Left ventricle myocardium inferior (tissue), 1 donor: ENCODE measurements around the gene KIF1C. TPM values are rescaled to one million over a fixed set of nuclear protein-coding genes. Genes with fewer than 3 reads are reported as not detected.

ENCODE experiments used
- DNase-seq: peaks from one replicate; pipeline ENCODE4 v3.0.0-alpha.2; 2020
- H3K27ac ChIP-seq: fragments of 200-600 bp; replicated peaks from 2 replicates; pipeline ENCODE4 v1.8.0; 2021
- H3K27me3 ChIP-seq: fragments of 200-600 bp; 2 replicates; pipeline ENCODE4 v1.8.0; 2021; ENCODE audit warnings: low read depth
- H3K36me3 ChIP-seq: fragments of 200-600 bp; 2 replicates; pipeline ENCODE4 v1.8.0; 2021
- H3K4me1 ChIP-seq: fragments of 200-600 bp; 2 replicates; pipeline ENCODE4 v1.8.0; 2021
- H3K4me3 ChIP-seq: fragments of 200-600 bp; 2 replicates; pipeline ENCODE4 v1.8.0; 2021; ENCODE audit warnings: mild to moderate bottlenecking, moderate library complexity
- H3K9me3 ChIP-seq: fragments of 200-600 bp; replicated peaks from 2 replicates; pipeline ENCODE4 v1.8.0; 2021
- intact Hi-C: fragments of 100-400 bp; cut with micrococcal nuclease; formaldehyde crosslinking; loops from one replicate; pipeline ENCODE4 v1.11.0; 2022
- total RNA-seq: library from RNA; stranded (reverse); fragmentation: NEBNext Ultra II Directional; extraction: Animal tissue kit (Norgen Biotek cat#: 25700); gene quantifications from one replicate; pipeline ENCODE4 v1.2.1, GENCODE V29; 2021
- TF ChIP-seq, protein P1 (sequence below): fragments of 200-600 bp; IDR thresholded peaks from 2 replicates; pipeline ENCODE4 v1.8.0; 2021; ENCODE audit warnings: antibody characterized with exemption, mild to moderate bottlenecking, borderline replicate concordance
- donor health status: DM: no; HTN: yes; CAD: no; lungs with severe emphysema.

The KIF1C gene
- total RNA-seq, 1 donor from 2014 or later: 686 TPM

DNA sequence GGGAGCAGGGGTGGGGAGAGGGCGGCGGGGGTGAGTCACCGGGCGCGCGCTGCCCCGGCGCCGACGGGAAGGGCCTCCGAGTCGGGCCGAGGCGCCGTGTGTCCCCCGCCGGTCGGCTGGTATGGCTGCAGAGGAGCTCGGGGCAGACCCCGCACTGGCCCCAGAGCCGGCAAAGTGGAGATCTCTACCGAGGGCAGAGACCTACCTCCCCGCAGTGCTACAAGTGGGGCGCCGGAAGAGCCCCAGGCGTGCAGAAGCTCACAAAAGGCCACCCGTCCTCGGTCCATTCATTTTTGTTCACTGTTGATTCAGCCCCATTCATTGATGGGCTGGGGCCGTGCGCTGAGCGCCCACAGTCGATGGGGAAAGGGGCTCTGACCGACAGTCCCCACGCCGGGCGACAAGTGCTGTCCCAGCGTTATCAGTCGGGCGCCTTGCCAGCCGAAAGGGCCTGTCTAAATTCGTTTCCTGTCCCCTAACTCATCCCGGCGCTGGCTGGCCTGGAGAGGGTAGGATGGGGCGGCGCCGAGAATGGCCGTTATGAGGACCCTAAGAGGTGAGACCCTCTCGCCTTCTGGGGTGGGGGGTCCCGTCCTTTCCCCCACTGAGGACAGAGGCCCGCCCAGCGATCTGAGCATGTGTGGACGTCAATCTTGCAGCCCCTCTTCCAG is 47.5 kb upstream of the KIF1C start:
- intact Hi-C loops: no loop called here
- TF ChIP-seq, protein P1, sequence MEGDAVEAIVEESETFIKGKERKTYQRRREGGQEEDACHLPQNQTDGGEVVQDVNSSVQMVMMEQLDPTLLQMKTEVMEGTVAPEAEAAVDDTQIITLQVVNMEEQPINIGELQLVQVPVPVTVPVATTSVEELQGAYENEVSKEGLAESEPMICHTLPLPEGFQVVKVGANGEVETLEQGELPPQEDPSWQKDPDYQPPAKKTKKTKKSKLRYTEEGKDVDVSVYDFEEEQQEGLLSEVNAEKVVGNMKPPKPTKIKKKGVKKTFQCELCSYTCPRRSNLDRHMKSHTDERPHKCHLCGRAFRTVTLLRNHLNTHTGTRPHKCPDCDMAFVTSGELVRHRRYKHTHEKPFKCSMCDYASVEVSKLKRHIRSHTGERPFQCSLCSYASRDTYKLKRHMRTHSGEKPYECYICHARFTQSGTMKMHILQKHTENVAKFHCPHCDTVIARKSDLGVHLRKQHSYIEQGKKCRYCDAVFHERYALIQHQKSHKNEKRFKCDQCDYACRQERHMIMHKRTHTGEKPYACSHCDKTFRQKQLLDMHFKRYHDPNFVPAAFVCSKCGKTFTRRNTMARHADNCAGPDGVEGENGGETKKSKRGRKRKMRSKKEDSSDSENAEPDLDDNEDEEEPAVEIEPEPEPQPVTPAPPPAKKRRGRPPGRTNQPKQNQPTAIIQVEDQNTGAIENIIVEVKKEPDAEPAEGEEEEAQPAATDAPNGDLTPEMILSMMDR: no peak
- H3K27ac ChIP-seq: peak overlapping the region; percentile 100
- no peaks in the 10 kb centered on the region for H3K9me3 ChIP-seq
- H3K36me3 ChIP-seq: peaks cover 16% of the 10 kb centered on the region
- H3K4me3 ChIP-seq: peak overlapping the region; percentile 99
- H3K4me1 ChIP-seq: peaks cover 72% of the 10 kb centered on the region
- peak; percentile 78 for DNase-seq
- no peaks in the 10 kb centered on the region for H3K27me3 ChIP-seq

DNA sequence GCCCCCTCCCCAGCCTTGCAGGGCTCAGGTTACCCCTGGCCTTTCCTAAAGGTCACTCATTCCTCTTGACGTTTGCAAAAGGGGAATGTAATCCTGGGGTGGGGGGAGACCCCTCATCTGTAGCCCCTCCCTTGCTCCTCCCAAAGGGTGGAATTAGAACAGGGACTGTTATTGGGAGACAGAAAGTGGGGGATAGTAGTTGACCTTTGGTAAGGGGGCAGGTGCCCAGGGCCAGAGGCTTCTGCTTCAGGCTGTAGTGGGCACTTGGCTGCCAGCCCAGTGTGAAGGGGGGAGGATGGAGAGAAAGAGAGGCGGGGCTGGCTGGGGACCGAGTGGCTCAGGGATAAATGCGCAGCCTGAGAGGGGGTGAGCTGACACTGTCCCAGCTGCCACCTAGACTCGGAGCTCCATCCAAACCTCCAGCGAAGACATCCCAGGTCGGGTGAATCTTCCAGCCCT is 47.0 kb upstream of the KIF1C start, which contains the start of gene ENO3:
Gene ENO3 (plus strand): TSS at position 374 of the 459 bp plus-strand sequence. CDS start 711 bp downstream, outside the sequence.
- Histone ChIP-seq H3K4me1 (peaks cover 66% of the 10 kb centered on the region), H3K27ac (peak within 1 kb of the TSS; percentile 100), H3K9me3 (no peaks in the 10 kb centered on the region), H3K4me3 (peak within 1 kb of the TSS; percentile 99), H3K27me3 (no peaks in the 10 kb centered on the region), H3K36me3 (peaks cover 10% of the 10 kb centered on the region)
- peak; percentile 56 for DNase-seq
- TF ChIP-seq, protein P1: no peak
- intact Hi-C loops: no loop called here

DNA sequence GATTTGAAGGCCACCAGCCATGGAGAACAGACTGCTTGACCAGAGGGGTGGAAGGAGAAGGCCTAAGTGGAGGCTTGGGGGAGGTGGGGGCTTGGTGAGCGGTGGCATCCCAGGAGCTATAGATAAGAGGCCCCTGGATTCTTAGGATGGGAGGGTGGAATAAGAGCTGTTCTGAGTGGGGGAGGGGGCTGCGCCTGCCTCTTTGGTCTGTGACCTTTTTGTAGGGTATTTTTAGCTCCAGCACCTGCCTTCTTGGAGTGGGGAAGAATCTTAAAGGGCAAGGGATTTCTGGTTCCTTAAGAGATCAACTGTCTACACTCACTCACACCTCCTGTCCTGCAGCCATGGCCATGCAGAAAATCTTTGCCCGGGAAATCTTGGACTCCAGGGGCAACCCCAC is 46.3 kb upstream of the KIF1C start:
- intact Hi-C loops: no loop called here
- peaks cover 59% of the 10 kb centered on the region for H3K4me1 ChIP-seq
- H3K9me3 ChIP-seq: no peaks in the 10 kb centered on the region
- H3K27me3 ChIP-seq: no peaks in the 10 kb centered on the region
- H3K4me3 ChIP-seq: peak overlapping the region; percentile 99
- TF ChIP-seq, protein P1: no peak
- peaks cover 4% of the 10 kb centered on the region for H3K36me3 ChIP-seq
- peak overlapping the region; percentile 100 for H3K27ac ChIP-seq
- no peak for DNase-seq

DNA sequence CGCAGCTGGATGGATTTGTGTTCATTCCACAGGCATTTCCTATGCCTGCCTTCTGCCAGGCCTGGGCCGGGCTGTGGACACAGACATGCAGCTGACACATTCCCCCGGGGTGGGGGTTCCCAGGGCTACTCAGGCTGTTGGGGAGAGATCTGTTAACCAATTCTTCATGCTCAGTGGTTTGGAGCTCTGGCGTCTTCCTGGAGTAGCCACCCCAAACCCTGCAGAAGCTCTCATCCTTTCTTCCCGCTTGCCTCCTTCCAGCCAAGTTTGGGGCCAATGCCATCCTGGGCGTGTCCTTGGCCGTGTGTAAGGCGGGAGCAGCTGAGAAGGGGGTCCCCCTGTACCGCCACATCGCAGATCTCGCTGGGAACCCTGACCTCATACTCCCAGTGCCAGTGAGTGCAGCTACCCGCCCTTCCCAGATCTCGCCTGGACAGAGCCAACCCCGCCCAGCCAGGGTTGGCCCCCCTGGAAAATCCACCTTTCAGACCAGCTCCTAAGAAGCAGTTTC is 44.2 kb upstream of the KIF1C start:
- no peaks in the 10 kb centered on the region for H3K9me3 ChIP-seq
- H3K4me3 ChIP-seq: peak overlapping the region; percentile 99
- H3K36me3 ChIP-seq: peaks cover 9% of the 10 kb centered on the region
- intact Hi-C loops: no loop called here
- TF ChIP-seq, protein P1: no peak
- no peak for DNase-seq
- peaks cover 57% of the 10 kb centered on the region for H3K4me1 ChIP-seq
- H3K27me3 ChIP-seq: no peaks in the 10 kb centered on the region
- peak overlapping the region; percentile 100 for H3K27ac ChIP-seq

DNA sequence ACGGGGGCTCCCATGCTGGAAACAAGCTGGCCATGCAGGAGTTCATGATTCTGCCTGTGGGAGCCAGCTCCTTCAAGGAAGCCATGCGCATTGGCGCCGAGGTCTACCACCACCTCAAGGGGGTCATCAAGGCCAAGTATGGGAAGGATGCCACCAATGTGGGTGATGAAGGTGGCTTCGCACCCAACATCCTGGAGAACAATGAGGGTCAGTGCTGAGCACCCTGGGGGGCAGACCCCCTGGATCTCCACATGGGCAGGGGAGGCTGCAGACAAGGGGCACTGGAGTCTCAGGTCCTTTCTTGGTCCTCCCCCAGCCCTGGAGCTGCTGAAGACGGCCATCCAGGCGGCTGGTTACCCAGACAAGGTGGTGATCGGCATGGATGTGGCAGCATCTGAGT is 42.7 kb upstream of the KIF1C start:
- intact Hi-C loops: no loop called here
- TF ChIP-seq, protein P1: no peak
- no peak overlapping the region for H3K4me3 ChIP-seq
- no peaks in the 10 kb centered on the region for H3K9me3 ChIP-seq
- H3K36me3 ChIP-seq: peaks cover 23% of the 10 kb centered on the region
- H3K4me1 ChIP-seq: peaks cover 46% of the 10 kb centered on the region
- no peak overlapping the region for H3K27ac ChIP-seq
- DNase-seq: no peak
- no peaks in the 10 kb centered on the region for H3K27me3 ChIP-seq
